Progenitor cell of endocrine pancreas (in vitro differentiated cells): ENCODE measurements around the gene SPTLC3. TPM values are rescaled to one million over a fixed set of nuclear protein-coding genes. Genes with fewer than 3 reads are reported as not detected.

ENCODE experiments used
- DNase-seq: peaks from one replicate; pipeline ENCODE4 v3.0.0; 2021; ENCODE audit warnings: low spot score; ENCODE audit not compliant: unreplicated experiment
- H3K27ac Mint-ChIP-seq: 2 replicates; pipeline ENCODE4 v1.8.0; 2021; ENCODE audit warnings: mild to moderate bottlenecking, moderate library complexity, mixed read lengths
- H3K27me3 Mint-ChIP-seq: 2 replicates; pipeline ENCODE4 v1.8.0; 2021; ENCODE audit warnings: mixed read lengths
- H3K36me3 Mint-ChIP-seq: 2 replicates; pipeline ENCODE4 v1.8.0; 2022; ENCODE audit warnings: mixed read lengths; ENCODE audit not compliant: insufficient read depth
- H3K4me1 Mint-ChIP-seq: 2 replicates; pipeline ENCODE4 v1.8.0; 2021; ENCODE audit warnings: low read depth, mixed read lengths
- H3K4me3 Mint-ChIP-seq: 2 replicates; pipeline ENCODE4 v1.8.0; 2021; ENCODE audit warnings: low read depth, mild to moderate bottlenecking, moderate library complexity, mixed read lengths
- H3K9me3 Mint-ChIP-seq: 2 replicates; pipeline ENCODE4 v1.8.0; 2021; ENCODE audit warnings: low read depth, mixed read lengths
- total RNA-seq: library from RNA; stranded (reverse); gene quantifications from 2 replicates; pipeline ENCODE4 v1.2.1, GENCODE V29; 2021
- TF ChIP-seq, protein P1 (sequence below): fragments of 200-600 bp; sonication (generic); IDR thresholded peaks from one replicate; pipeline ENCODE4 v1.5.0; 2021; ENCODE audit warnings: antibody characterized with exemption, mild to moderate bottlenecking; ENCODE audit not compliant: unreplicated experiment

Gene SPTLC3
- total RNA-seq, 1 donor from 2014 or later, result 52.2 TPM

- Mint-ChIP-seq H3K27ac (no peak overlapping the region), H3K27me3 (no peaks in the 10 kb centered on the region), H3K4me3 (no peak overlapping the region), H3K4me1 (no peaks in the 10 kb centered on the region), H3K36me3 (peaks cover 21% of the 10 kb centered on the region), H3K9me3 (no peaks in the 10 kb centered on the region)
- no peak for DNase-seq
- TF ChIP-seq, protein P1, sequence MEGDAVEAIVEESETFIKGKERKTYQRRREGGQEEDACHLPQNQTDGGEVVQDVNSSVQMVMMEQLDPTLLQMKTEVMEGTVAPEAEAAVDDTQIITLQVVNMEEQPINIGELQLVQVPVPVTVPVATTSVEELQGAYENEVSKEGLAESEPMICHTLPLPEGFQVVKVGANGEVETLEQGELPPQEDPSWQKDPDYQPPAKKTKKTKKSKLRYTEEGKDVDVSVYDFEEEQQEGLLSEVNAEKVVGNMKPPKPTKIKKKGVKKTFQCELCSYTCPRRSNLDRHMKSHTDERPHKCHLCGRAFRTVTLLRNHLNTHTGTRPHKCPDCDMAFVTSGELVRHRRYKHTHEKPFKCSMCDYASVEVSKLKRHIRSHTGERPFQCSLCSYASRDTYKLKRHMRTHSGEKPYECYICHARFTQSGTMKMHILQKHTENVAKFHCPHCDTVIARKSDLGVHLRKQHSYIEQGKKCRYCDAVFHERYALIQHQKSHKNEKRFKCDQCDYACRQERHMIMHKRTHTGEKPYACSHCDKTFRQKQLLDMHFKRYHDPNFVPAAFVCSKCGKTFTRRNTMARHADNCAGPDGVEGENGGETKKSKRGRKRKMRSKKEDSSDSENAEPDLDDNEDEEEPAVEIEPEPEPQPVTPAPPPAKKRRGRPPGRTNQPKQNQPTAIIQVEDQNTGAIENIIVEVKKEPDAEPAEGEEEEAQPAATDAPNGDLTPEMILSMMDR, result no peak
Observed at GRCh38 chr20:13125486-13125885, 116.7 kb downstream of the SPTLC3 start.

DNA sequence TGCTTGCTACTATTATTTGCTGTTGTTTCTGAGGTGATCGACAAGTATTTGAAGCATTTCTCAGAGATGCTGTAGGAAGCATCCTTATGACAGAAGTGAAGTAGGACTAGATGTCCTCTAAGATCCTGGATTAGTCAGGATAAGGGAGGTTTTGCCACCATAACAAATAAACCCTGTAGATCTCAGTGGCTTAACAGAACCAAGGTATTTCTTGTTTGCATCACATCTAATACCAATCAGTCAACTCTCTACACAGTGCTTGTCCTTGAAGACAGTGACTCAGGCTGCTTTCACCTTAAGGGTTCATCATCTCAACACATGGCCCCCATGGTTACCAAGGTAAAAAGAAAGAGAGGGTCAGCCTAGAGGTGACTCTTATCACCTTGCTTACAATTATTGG is 119.4 kb downstream of the SPTLC3 start:
- DNase-seq, result no peak
- H3K27me3 Mint-ChIP-seq, result no peaks in the 10 kb centered on the region
- no peaks in the 10 kb centered on the region for H3K4me1 Mint-ChIP-seq
- TF ChIP-seq, protein P1, result no peak
- H3K36me3 Mint-ChIP-seq, result peaks cover 33% of the 10 kb centered on the region
- no peaks in the 10 kb centered on the region for H3K9me3 Mint-ChIP-seq
- no peak overlapping the region for H3K4me3 Mint-ChIP-seq
- H3K27ac Mint-ChIP-seq, result no peak overlapping the region

- Mint-ChIP-seq H3K4me3 (no peak overlapping the region), H3K36me3 (peaks cover 36% of the 10 kb centered on the region), H3K27me3 (no peaks in the 10 kb centered on the region), H3K4me1 (no peaks in the 10 kb centered on the region), H3K27ac (no peak overlapping the region), H3K9me3 (no peaks in the 10 kb centered on the region)
- no peak for DNase-seq
- TF ChIP-seq, protein P1, result no peak
Observed at GRCh38 chr20:13130061-13130706, 121.4 kb downstream of the SPTLC3 start.

DNA sequence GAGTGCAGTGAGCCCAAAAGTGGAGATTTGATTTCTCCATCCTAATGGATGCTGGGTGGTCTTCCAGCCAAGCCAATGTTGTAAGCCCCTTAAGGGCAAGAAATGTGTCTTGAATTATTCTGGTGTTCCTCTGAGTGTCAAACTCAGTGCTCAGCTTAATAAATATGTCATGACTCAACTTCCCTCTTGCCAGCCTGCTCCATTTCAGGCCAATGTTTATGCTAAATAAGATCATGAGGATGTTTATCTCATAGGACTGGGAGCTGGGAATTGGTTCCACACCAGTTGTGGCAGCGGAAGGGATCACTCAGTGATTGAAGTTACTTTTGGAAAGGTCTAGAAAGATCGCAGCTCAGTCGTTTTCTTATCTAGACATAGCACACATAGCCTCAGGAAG is 121.9 kb downstream of the SPTLC3 start:
- no peaks in the 10 kb centered on the region for H3K9me3 Mint-ChIP-seq
- DNase-seq, result no peak
- peaks cover 39% of the 10 kb centered on the region for H3K36me3 Mint-ChIP-seq
- H3K27me3 Mint-ChIP-seq, result no peaks in the 10 kb centered on the region
- no peak overlapping the region for H3K27ac Mint-ChIP-seq
- TF ChIP-seq, protein P1, result no peak
- no peaks in the 10 kb centered on the region for H3K4me1 Mint-ChIP-seq
- no peak overlapping the region for H3K4me3 Mint-ChIP-seq

GRCh38 chr20:13131688-13132087 is 122.9 kb downstream of the SPTLC3 start:
- DNase-seq, result no peak
- H3K4me3 Mint-ChIP-seq, result no peak overlapping the region
- no peak overlapping the region for H3K27ac Mint-ChIP-seq
- no peaks in the 10 kb centered on the region for H3K27me3 Mint-ChIP-seq
- H3K36me3 Mint-ChIP-seq, result peaks cover 33% of the 10 kb centered on the region
- no peaks in the 10 kb centered on the region for H3K4me1 Mint-ChIP-seq
- H3K9me3 Mint-ChIP-seq, result no peaks in the 10 kb centered on the region
- TF ChIP-seq, protein P1, result no peak
